K562 treated with DMSO at 1 percent for 24 hours (cell line): Measurements from ENCODE around the gene ST6GALNAC4. TPM values are rescaled to one million over a fixed set of nuclear protein-coding genes. Genes with fewer than 3 reads are reported as not detected.

Experiments
- total RNA-seq: library from RNA; unstranded; fragments of 300-600 nt; gene quantifications from 2 replicates; pipeline ENCODE4 v1.2.3, GENCODE V29; 2022; ENCODE audit warnings: low read depth; ENCODE audit not compliant: insufficient read depth

Gene ST6GALNAC4
- total RNA-seq, result 49.0 and 60.9 TPM in 2 replicates

GRCh38 chr9:127916720-127917581 lies at the start of gene ST6GALNAC4:
ST6GALNAC4 (minus strand) TSS chr9:127917041; CDS start chr9:127916419, 622 bp downstream.

GRCh38 chr9:127937388-127938297 lies 20.8 kb upstream of the ST6GALNAC4 start, which contains the start of gene DPM2:
DPM2 (minus strand) TSS chr9:127937854; CDS start chr9:127937820, 34 bp downstream.

GRCh38 chr9:127930231-127931091 lies 13.6 kb upstream of the ST6GALNAC4 start, which contains the start of gene PIP5KL1:
PIP5KL1 (minus strand) TSS chr9:127930777; CDS start chr9:127930752, 25 bp downstream.

GRCh38 chr9:127899128-127899943 lies 17.5 kb downstream of the ST6GALNAC4 start, which contains the start of gene ST6GALNAC6:
ST6GALNAC6 (minus strand) TSS chr9:127899603; CDS start chr9:127897981, 1,622 bp downstream.

GRCh38 chr9:127877566-127877998 lies 39.3 kb downstream of the ST6GALNAC4 start, which contains the start of gene AK1:
AK1 (minus strand) TSS chr9:127877675; CDS start chr9:127874617, 3,058 bp downstream.

Other genes with a start within 250 kb of the ST6GALNAC4 start
- gene CFAP157, start 210.1 kb downstream of the ST6GALNAC4 start, total RNA-seq, result 0.49 TPM in 1 of 2 replicates, not detected in the other
- gene PTRH1, start 201.4 kb downstream of the ST6GALNAC4 start, total RNA-seq, result 21.6 and 28.0 TPM in 2 replicates
- not detected in 2 replicates for gene TTC16, start 201.0 kb downstream of the ST6GALNAC4 start, total RNA-seq
- 107 and 113 TPM in 2 replicates for gene TOR2A, start 181.7 kb downstream of the ST6GALNAC4 start, total RNA-seq
- 3.2 and 4.1 TPM in 2 replicates for gene SH2D3C, start 138.4 kb downstream of the ST6GALNAC4 start, total RNA-seq
- 91.4 and 92.0 TPM in 2 replicates for gene CDK9, start 131.0 kb downstream of the ST6GALNAC4 start, total RNA-seq
- gene FPGS, start 114.2 kb downstream of the ST6GALNAC4 start, total RNA-seq, result 61.7 and 73.2 TPM in 2 replicates
- gene ENG, start 62.4 kb downstream of the ST6GALNAC4 start, total RNA-seq, result 2.2 and 3.2 TPM in 2 replicates
- gene AK1, start 39.4 kb downstream of the ST6GALNAC4 start, total RNA-seq, result 72.9 and 77.4 TPM in 2 replicates
- 16.2 and 23.4 TPM in 2 replicates for gene ST6GALNAC6, start 17.4 kb downstream of the ST6GALNAC4 start, total RNA-seq
- gene PIP5KL1, start 13.7 kb upstream of the ST6GALNAC4 start, total RNA-seq, result 2.8 and 4.9 TPM in 2 replicates
- gene DPM2, start 20.8 kb upstream of the ST6GALNAC4 start, total RNA-seq, result 71.9 and 76.4 TPM in 2 replicates
- 48.1 and 48.9 TPM in 2 replicates for gene EEIG1, start 63.9 kb upstream of the ST6GALNAC4 start, total RNA-seq
- 20.5 and 24.2 TPM in 2 replicates for gene NAIF1, start 150.3 kb upstream of the ST6GALNAC4 start, total RNA-seq
- gene SLC25A25, start 151.2 kb upstream of the ST6GALNAC4 start, total RNA-seq, result 40.3 and 40.4 TPM in 2 replicates
- 66.6 and 70.1 TPM in 2 replicates for gene PTGES2, start 210.7 kb upstream of the ST6GALNAC4 start, total RNA-seq
- not detected in 2 replicates for gene LCN2, start 232.4 kb upstream of the ST6GALNAC4 start, total RNA-seq
- 532 and 580 TPM in 2 replicates for gene BBLN, start 243.2 kb upstream of the ST6GALNAC4 start, total RNA-seq